Measurements from ENCODE around the gene USPL1. TPM values are rescaled to one million over a fixed set of nuclear protein-coding genes. Genes with fewer than 3 reads are reported as not detected.

Gene USPL1
- total and polyA plus RNA-seq, 8 donors, result 5.5 to 33.9 (median 9.6) TPM

- H3K36me3 ChIP-seq, result no peaks in the 10 kb centered on the region
- peak overlapping the region in 4 of 5 donors; percentile 100 for H3K27ac ChIP-seq
- peak in 1 of 2 donors; percentile 71 for DNase-seq
- intact Hi-C loops (cut with DNase I; ENCODE audit: low total_unique reads), result no loop called here
- peaks cover 16 to 46% (median 28%) of the 10 kb centered on the region in 4 donors for H3K4me1 ChIP-seq
- H3K9me3 ChIP-seq, result no peaks in the 10 kb centered on the region
- no peaks in the 10 kb centered on the region for H3K27me3 ChIP-seq
- 1 to 4% (median 3%) methylated on average over 7 of the region's 7 CpGs for WGBS, 5 donors
- TF ChIP-seq CTCF (IDR thresholded peaks at IDR 0.05) (no peak), EP300 (IDR thresholded peaks at IDR 0.05) (no peak), POLR2A (IDR thresholded peaks at IDR 0.05) (no peak), POLR2AphosphoS5 (IDR thresholded peaks at IDR 0.05) (no peak)
- H3K4me3 ChIP-seq, result peak overlapping the region; percentile 67 to 91 (median 91)
These were observed 1.7 kb upstream of the USPL1 start for GRCh38 chr13:30615866-30616541.

- 0 to 1% (median 0%) methylated on average over 12 of the region's 12 CpGs for WGBS, 5 donors
- Histone ChIP-seq H3K36me3 (peaks cover 0 to 4% (median 1%) of the 10 kb centered on the region in 4 donors), H3K9me3 (no peaks in the 10 kb centered on the region), H3K27me3 (no peaks in the 10 kb centered on the region), H3K27ac (peak overlapping the region; percentile 97 to 100 (median 100)), H3K4me3 (peak overlapping the region; percentile 67 to 91 (median 91)), H3K4me1 (peaks cover 16 to 51% (median 31%) of the 10 kb centered on the region in 4 donors)
- DNase-seq, result peak; percentile 65 to 95
- intact Hi-C loops (cut with DNase I; ENCODE audit: low total_unique reads), result no loop called here
- TF ChIP-seq POLR2A (IDR thresholded peaks at IDR 0.05) (peak in 2 of 4 donors; percentile 45 to 71), POLR2AphosphoS5 (IDR thresholded peaks at IDR 0.05) (peak; percentile 96 to 99 (median 97)), EP300 (IDR thresholded peaks at IDR 0.05) (peak; percentile 58), CTCF (IDR thresholded peaks at IDR 0.05) (no peak)
These were observed 799 bp upstream of the USPL1 start for GRCh38 chr13:30616927-30617314.

GRCh38 chr13:30618186-30618929, 638 bp downstream of the USPL1 start:
- peaks cover 16 to 53% (median 34%) of the 10 kb centered on the region in 4 donors for H3K4me1 ChIP-seq

GRCh38 chr13:30618930-30619279, 1.2 kb downstream of the USPL1 start:
- Histone ChIP-seq H3K9me3 (no peaks in the 10 kb centered on the region), H3K27ac (peak overlapping the region in 4 of 5 donors; percentile 100), H3K4me1 (peaks cover 16 to 53% (median 34%) of the 10 kb centered on the region in 4 donors), H3K36me3 (peaks cover 5 to 22% (median 21%) of the 10 kb centered on the region in 4 donors), H3K27me3 (no peaks in the 10 kb centered on the region), H3K4me3 (peak overlapping the region; percentile 67 to 91 (median 91))
- peak in 1 of 2 donors; percentile 9 for DNase-seq
- no peak for TF ChIP-seq POLR2AphosphoS5 (IDR thresholded peaks at IDR 0.05)
- no peak for TF ChIP-seq CTCF (IDR thresholded peaks at IDR 0.05)
- TF ChIP-seq POLR2A (IDR thresholded peaks at IDR 0.05), result no peak
- intact Hi-C loops (cut with DNase I; ENCODE audit: low total_unique reads), result no loop called here
- 25 to 33% (median 30%) methylated on average over 3 of the region's 3 CpGs for WGBS, 5 donors

More at GRCh38 chr13:30618186-30618929, 638 bp downstream of the USPL1 start:
- Histone ChIP-seq H3K4me3 (peak overlapping the region; percentile 67 to 91 (median 91)), H3K27ac (peak overlapping the region; percentile 84 to 100 (median 100)), H3K36me3 (peaks cover 5 to 16% (median 16%) of the 10 kb centered on the region in 4 donors), H3K27me3 (no peaks in the 10 kb centered on the region), H3K9me3 (no peaks in the 10 kb centered on the region)
- peak; percentile 27 to 59 for DNase-seq
- intact Hi-C loops (cut with DNase I; ENCODE audit: low total_unique reads), result no loop called here
- TF ChIP-seq POLR2A (IDR thresholded peaks at IDR 0.05), result no peak
- WGBS, 5 donors, result 0 to 1% (median 0%) methylated on average over 21 of the region's 21 CpGs
